Measurements from ENCODE around the gene PLAAT3.
"Not testable (repeated sequence)": the region's sequence is repeated elsewhere in the genome, so short reads cannot be mapped to it uniquely, and the experiment has no call there.

PLAAT3 gene

DNA sequence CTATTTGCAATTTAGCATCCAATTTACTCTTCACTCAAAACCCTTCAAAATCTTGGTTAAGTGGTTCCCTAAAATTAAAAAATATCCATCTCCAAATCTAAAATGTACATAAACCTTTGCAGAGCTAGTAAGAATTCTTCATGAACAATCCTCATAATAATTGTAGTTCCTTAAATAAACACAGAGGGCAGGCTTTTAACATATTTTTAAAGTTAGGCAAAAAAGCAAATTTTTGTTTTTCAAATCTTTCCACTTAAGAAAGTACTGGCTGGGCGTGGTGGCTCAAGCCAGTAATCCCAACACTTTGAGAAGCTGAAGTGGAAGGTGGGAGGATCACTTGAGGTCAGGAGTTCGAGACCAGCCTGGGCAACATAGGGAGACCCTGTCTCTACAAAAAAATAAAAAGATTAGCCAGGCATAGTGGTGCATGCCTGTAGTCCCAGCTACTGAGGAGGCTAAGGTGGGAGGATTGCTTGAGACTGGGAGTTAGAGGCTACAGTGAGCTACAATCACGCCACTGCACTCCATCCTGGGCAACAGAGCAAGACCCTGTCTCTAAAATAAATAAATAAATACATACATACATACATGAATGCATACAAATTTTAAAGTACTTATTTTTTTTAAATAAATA lies 25.1 kb upstream of the PLAAT3 start:
- TF ChIP-seq, protein P1, sequence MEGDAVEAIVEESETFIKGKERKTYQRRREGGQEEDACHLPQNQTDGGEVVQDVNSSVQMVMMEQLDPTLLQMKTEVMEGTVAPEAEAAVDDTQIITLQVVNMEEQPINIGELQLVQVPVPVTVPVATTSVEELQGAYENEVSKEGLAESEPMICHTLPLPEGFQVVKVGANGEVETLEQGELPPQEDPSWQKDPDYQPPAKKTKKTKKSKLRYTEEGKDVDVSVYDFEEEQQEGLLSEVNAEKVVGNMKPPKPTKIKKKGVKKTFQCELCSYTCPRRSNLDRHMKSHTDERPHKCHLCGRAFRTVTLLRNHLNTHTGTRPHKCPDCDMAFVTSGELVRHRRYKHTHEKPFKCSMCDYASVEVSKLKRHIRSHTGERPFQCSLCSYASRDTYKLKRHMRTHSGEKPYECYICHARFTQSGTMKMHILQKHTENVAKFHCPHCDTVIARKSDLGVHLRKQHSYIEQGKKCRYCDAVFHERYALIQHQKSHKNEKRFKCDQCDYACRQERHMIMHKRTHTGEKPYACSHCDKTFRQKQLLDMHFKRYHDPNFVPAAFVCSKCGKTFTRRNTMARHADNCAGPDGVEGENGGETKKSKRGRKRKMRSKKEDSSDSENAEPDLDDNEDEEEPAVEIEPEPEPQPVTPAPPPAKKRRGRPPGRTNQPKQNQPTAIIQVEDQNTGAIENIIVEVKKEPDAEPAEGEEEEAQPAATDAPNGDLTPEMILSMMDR (IDR thresholded peaks at IDR 0.05; ENCODE audit: control extremely low read depth, extremely low read depth, low read depth, missing control alignments), result no peak
- no peak for DNase-seq (ENCODE audit: extremely low spot score)
- ChIA-PET POLR2A (no interaction called here), CTCF (interaction anchor here (1.0 to 9.4 kb wide), 32 partner anchors 9 to 616 kb away, joined by 3 to 138 read pairs (median 4); partner anchors contain the start of genes ATL3, LGALS12, PLAAT4 and PLAAT5)

- DNase-seq (ENCODE audit: extremely low spot score); POLR2A ChIA-PET: not testable (repeated sequence)
- CTCF ChIA-PET, result interaction anchor here (1.1 to 9.4 kb wide), 27 partner anchors 10 to 615 kb away, joined by 3 to 138 read pairs (median 5); partner anchors contain the start of genes ATL3, PLAAT2, PLAAT4 and PLAAT5
Observed at GRCh38 chr11:63638436-63638835, 24.2 kb upstream of the PLAAT3 start.

- POLR2A ChIA-PET, result interaction anchor here (0.7 kb wide), 1 partner anchor 109 kb away, joined by 5 read pairs; no protein-coding TSS in a partner anchor
- TF ChIP-seq, protein P1 (IDR thresholded peaks at IDR 0.05; ENCODE audit: control extremely low read depth, extremely low read depth, low read depth, missing control alignments), result peak; percentile 72
- DNase-seq (ENCODE audit: extremely low spot score), result peak; percentile 74
- CTCF ChIA-PET, result interaction anchor here (0.7 to 9.4 kb wide), 22 partner anchors 8 to 600 kb away, joined by 3 to 138 read pairs (median 4); partner anchors contain the start of genes PLAAT4 and PLAAT5
Observed at GRCh38 chr11:63635762-63636465, 21.7 kb upstream of the PLAAT3 start.

- DNase-seq (ENCODE audit: extremely low spot score), result no peak
- ChIA-PET CTCF (interaction anchor here (0.9 to 5.9 kb wide), 7 partner anchors 10 to 150 kb away, joined by 3 to 30 read pairs (median 3); no protein-coding TSS in a partner anchor), POLR2A (interaction anchor here (0.7 kb wide), 1 partner anchor 11 kb away, joined by 3 read pairs; no protein-coding TSS in a partner anchor)
- TF ChIP-seq, protein P1 (IDR thresholded peaks at IDR 0.05; ENCODE audit: control extremely low read depth, extremely low read depth, low read depth, missing control alignments), result no peak
Observed at GRCh38 chr11:63629426-63629825, 15.2 kb upstream of the PLAAT3 start.

GRCh38 chr11:63623513-63624140 lies 9.4 kb upstream of the PLAAT3 start:
- ChIA-PET CTCF (interaction anchor here (1.7 to 3.1 kb wide), 3 partner anchors 12 to 145 kb away, joined by 5 to 15 read pairs (median 8); no protein-coding TSS in a partner anchor), POLR2A (no interaction called here)
- TF ChIP-seq, protein P1 (IDR thresholded peaks at IDR 0.05; ENCODE audit: control extremely low read depth, extremely low read depth, low read depth, missing control alignments), result no peak
- DNase-seq (ENCODE audit: extremely low spot score), result no peak

GRCh38 chr11:63622323-63622722 lies 8.1 kb upstream of the PLAAT3 start:
- ChIA-PET CTCF (interaction anchor here (1.0 to 3.1 kb wide), 5 partner anchors 9 to 144 kb away, joined by 3 to 15 read pairs (median 5); no protein-coding TSS in a partner anchor), POLR2A (no interaction called here)
- TF ChIP-seq, protein P1 (IDR thresholded peaks at IDR 0.05; ENCODE audit: control extremely low read depth, extremely low read depth, low read depth, missing control alignments), result no peak
- DNase-seq (ENCODE audit: extremely low spot score), result no peak

All from GM10248 (cell line).